HG02852 (cell line): Measurements from ENCODE around the gene BCL11A.
A peak's percentile ranks its signal among the peaks of the same experiment; 100 is the strongest.

ENCODE experiments used
- ATAC-seq: cut with Tn5 transposase; IDR thresholded peaks from one replicate; pipeline ENCODE4 v1.9.1; 2021; ENCODE audit warnings: mild to moderate bottlenecking, moderate library complexity; ENCODE audit not compliant: unreplicated experiment

The BCL11A gene

GRCh38 chr2:60413069-60413813, 140.2 kb downstream of the BCL11A start:
- peak; percentile 34 for ATAC-seq

GRCh38 chr2:60412620-60413019, 140.8 kb downstream of the BCL11A start:
- ATAC-seq = no peak

- ATAC-seq = no peak
These were observed 141.4 kb downstream of the BCL11A start for GRCh38 chr2:60412027-60412426.

- no peak for ATAC-seq
These were observed 142.2 kb downstream of the BCL11A start for GRCh38 chr2:60411295-60411694.

GRCh38 chr2:60410456-60411146, 142.9 kb downstream of the BCL11A start:
- ATAC-seq = no peak

GRCh38 chr2:60409531-60409871, 144.0 kb downstream of the BCL11A start:
- ATAC-seq = no peak

- ATAC-seq = no peak
These were observed 144.5 kb downstream of the BCL11A start for GRCh38 chr2:60408811-60409530.

- no peak for ATAC-seq
These were observed 145.2 kb downstream of the BCL11A start for GRCh38 chr2:60408207-60408606.

GRCh38 chr2:60407398-60407797, 146.1 kb downstream of the BCL11A start:
- ATAC-seq = no peak

- ATAC-seq = no peak
These were observed 147.3 kb downstream of the BCL11A start for GRCh38 chr2:60406192-60406591.

GRCh38 chr2:60405271-60405919, 148.1 kb downstream of the BCL11A start:
- no peak for ATAC-seq
